H1 (cell line): ENCODE results near the gene TOM1. TPM values are rescaled to one million over a fixed set of nuclear protein-coding genes. Genes with fewer than 3 reads are reported as not detected.

Experiments used
- ASH2L ChIP-seq: fragments of 200-600, 300-600 bp; sonication (generic); IDR thresholded peaks from one replicate; pipeline ENCODE4 v1.7.1; 2017; ENCODE audit warnings: low read length
- BRCA1 ChIP-seq: IDR thresholded peaks from 2 replicates; pipeline ENCODE4 v1.6.1; 2012; ENCODE audit warnings: low read depth, low read length, improper control_type of control experiment
- CBX5 ChIP-seq: fragments of 300-800, 300-1000 bp; sonication (generic); IDR thresholded peaks from 2 replicates; pipeline ENCODE4 v1.7.1; 2016; ENCODE audit warnings: antibody characterized with exemption, low read length, low read depth
- GTF2F1 ChIP-seq: IDR thresholded peaks from 2 replicates; pipeline ENCODE4 v1.6.1; 2012; ENCODE audit warnings: low read depth, low read length, improper control_type of control experiment, borderline replicate concordance
- SP4 ChIP-seq: IDR thresholded peaks from 2 replicates; pipeline ENCODE4 v1.6.1; 2012; ENCODE audit warnings: low read length, inconsistent platforms
- polyA plus RNA-seq, 7 experiments: library from polyadenylated mRNA; depleted of rRNA in 3 of 7; stranded (reverse) in 5 of 7; unstranded in 2 of 7; fragments of >200 nt in 5 of 7; fragments of 200-250 nt in 2 of 7; gene quantifications; 1 replicate in 5 of 7; 2 replicates in 1 of 7; 4 replicates in 1 of 7; pipeline versions ENCODE4 v1.2.1 to v1.2.3, GENCODE V29; 2011 to 2013; ENCODE audit warnings: missing spikeins in 2 of 7, mixed read lengths in 2 of 7
- total RNA-seq: library from RNA; stranded (reverse); fragmentation: NEBNext Ultra II Directional; extraction: Animal tissue kit (Norgen Biotek cat#: 25700); gene quantifications from 2 replicates; pipeline ENCODE4 v1.2.1, GENCODE V29; 2021

The TOM1 gene
- total and polyA plus RNA-seq, 2 of the 8 experiments (the other 6 are each of a cell fraction or from before 2014, with no cell fraction given): 25.1 to 39.2 TPM

DNA sequence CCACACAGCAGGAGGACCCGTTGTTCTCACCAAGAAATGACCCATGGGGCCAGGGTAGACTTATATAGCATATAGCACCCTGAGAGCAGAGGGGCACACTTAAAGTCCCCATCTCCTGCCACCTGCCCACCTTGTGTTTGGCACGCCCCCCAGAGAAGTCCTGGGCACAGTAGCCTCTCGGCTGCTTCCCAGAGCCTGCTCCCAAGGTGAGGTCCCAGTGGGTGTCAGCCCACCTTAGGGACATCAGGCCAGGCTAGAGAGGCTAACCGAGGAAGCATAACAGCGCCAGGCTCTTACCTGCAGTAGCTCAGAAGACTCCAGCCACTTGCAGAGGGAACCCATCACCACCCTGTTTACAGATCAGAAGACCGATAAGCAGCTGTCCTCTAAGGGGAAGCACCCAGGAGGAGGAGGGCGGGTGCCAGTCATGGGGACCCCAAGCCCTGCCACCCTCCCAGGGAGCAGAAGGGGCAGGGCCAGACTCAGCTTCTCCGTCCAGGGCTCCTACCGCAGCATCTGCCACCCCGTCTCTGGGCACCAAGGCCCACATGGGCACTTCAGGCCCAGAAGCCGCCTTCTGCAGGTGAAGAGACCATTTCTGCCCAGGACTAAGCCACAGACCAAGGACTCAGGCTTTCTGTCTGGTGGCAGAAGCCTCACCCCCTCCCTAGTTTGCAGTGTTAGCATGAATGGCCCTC lies 46.3 kb downstream of the TOM1 start (continued):
- TF ChIP-seq BRCA1 (no peak), GTF2F1 (no peak), SP4 (no peak), CBX5 (no peak), ASH2L (no peak)
